HepG2 (cell line): ENCODE data around the gene CD99L2. TPM values are rescaled to one million over a fixed set of nuclear protein-coding genes. Genes with fewer than 3 reads are reported as not detected.
A peak's percentile ranks its signal among the peaks of the same experiment; 100 is the strongest.

Experiments
- ELF1 ChIP-seq: sonication (generic); formaldehyde crosslinking; IDR thresholded peaks from 2 replicates; pipeline ENCODE4 v1.4.0; 2020; ENCODE audit warnings: missing genetic modification reagents
- HMG20A ChIP-seq: IDR thresholded peaks from 2 replicates; pipeline ENCODE4 v1.6.1; 2016; ENCODE audit warnings: borderline replicate concordance
- IKZF4 ChIP-seq: sonication (generic); formaldehyde crosslinking; IDR thresholded peaks from 2 replicates; pipeline ENCODE4 v1.5.1; 2020; ENCODE audit warnings: borderline replicate concordance, mild to moderate bottlenecking, low read depth, missing genetic modification reagents; ENCODE audit errors: not compliant biosample characterization
- ISX ChIP-seq: sonication (generic); formaldehyde crosslinking; conservative IDR thresholded peaks from 2 replicates; pipeline ENCODE4 v1.5.0; 2020; ENCODE audit warnings: missing genetic modification reagents
- KLF13 ChIP-seq: sonication (generic); formaldehyde crosslinking; IDR thresholded peaks from 2 replicates; pipeline ENCODE4 v1.4.0; 2020; ENCODE audit warnings: mild to moderate bottlenecking, missing genetic modification reagents
- MIER2 ChIP-seq: IDR thresholded peaks from 2 replicates; pipeline ENCODE4 v1.6.1; 2016; ENCODE audit warnings: missing biosample characterization, missing genetic modification reagents
- NCOA2 ChIP-seq: sonication (generic); formaldehyde crosslinking; IDR thresholded peaks from 2 replicates; pipeline ENCODE4 v1.8.0; 2022; ENCODE audit warnings: inconsistent platforms
- PAX8 ChIP-seq: sonication (generic); formaldehyde crosslinking; IDR thresholded peaks from 2 replicates; pipeline ENCODE4 v1.8.0; 2022; ENCODE audit warnings: mild to moderate bottlenecking, missing genetic modification reagents, borderline replicate concordance
- PHF20 ChIP-seq: sonication (generic); formaldehyde crosslinking; IDR thresholded peaks from 2 replicates; pipeline ENCODE4 v1.5.0; 2020; ENCODE audit warnings: mild to moderate bottlenecking, missing genetic modification reagents
- RFX1 ChIP-seq: fragments of 450-650 bp; IDR thresholded peaks from 2 replicates; pipeline ENCODE4 v1.6.1; 2017
- THAP11 ChIP-seq: IDR thresholded peaks from 2 replicates; pipeline ENCODE4 v1.6.1; 2016; ENCODE audit warnings: missing biosample characterization, missing genetic modification reagents
- THAP7 ChIP-seq: sonication (generic); formaldehyde crosslinking; IDR thresholded peaks from 2 replicates; pipeline ENCODE4 v1.8.1; 2023; ENCODE audit warnings: mild to moderate bottlenecking, missing genetic modification reagents
- TIGD3 ChIP-seq: sonication (generic); formaldehyde crosslinking; IDR thresholded peaks from 2 replicates; pipeline ENCODE4 v1.5.1; 2020; ENCODE audit warnings: mild to moderate bottlenecking, missing genetic modification reagents, borderline replicate concordance
- ZBTB33 ChIP-seq: sonication (generic); formaldehyde crosslinking; IDR thresholded peaks from 2 replicates; pipeline ENCODE4 v1.4.0; 2020; ENCODE audit warnings: missing genetic modification reagents
- ZKSCAN5 ChIP-seq: sonication (generic); formaldehyde crosslinking; IDR thresholded peaks from 2 replicates; pipeline ENCODE4 v1.5.1; 2020; ENCODE audit warnings: mild to moderate bottlenecking, missing genetic modification reagents
- ZNF564 ChIP-seq: sonication (generic); formaldehyde crosslinking; IDR thresholded peaks from 2 replicates; pipeline ENCODE4 v1.8.1; 2023; ENCODE audit warnings: mild to moderate bottlenecking, missing genetic modification reagents
- ZNF792 ChIP-seq: IDR thresholded peaks from 2 replicates; pipeline ENCODE4 v1.6.1; 2016
- ZNF83 ChIP-seq: sonication (generic); formaldehyde crosslinking; IDR thresholded peaks from 2 replicates; pipeline ENCODE4 v1.4.0; 2020; ENCODE audit warnings: missing genetic modification reagents, mild to moderate bottlenecking, borderline replicate concordance
- ZNF891 ChIP-seq: sonication (generic); formaldehyde crosslinking; IDR thresholded peaks from 2 replicates; pipeline ENCODE4 v1.5.0; 2020; ENCODE audit warnings: mild to moderate bottlenecking, missing genetic modification reagents
- polyA plus RNA-seq, 8 experiments: library from polyadenylated mRNA; depleted of rRNA in 3 of 8; stranded (reverse) in 7 of 8; unstranded in 1 of 8; fragments of >200 nt; fragmentation: Illumina TruSeq in 4 of 8; extraction: Trizol in 4 of 8; gene quantifications; 2 replicates each; pipeline versions ENCODE4 v1.2.1 to v1.2.3, GENCODE V29; 2011 to 2016; ENCODE audit warnings: low read depth in 4 of 8, missing spikeins in 1 of 8, mixed read lengths in 1 of 8; ENCODE audit not compliant: insufficient read depth in 1 of 8
- total RNA-seq, 5 experiments: library from RNA; depleted of rRNA; stranded (reverse); fragments of >200 nt; fragmentation: Illumina TruSeq; extraction: Trizol; gene quantifications; 2 replicates each; pipeline ENCODE4 v1.2.3, GENCODE V29; 2016; ENCODE audit warnings: low read depth in 1 of 5
- TF ChIP-seq, protein P1 (sequence below): sonication (generic); formaldehyde crosslinking; IDR thresholded peaks from 2 replicates; pipeline ENCODE4 v1.4.0; 2020; ENCODE audit warnings: missing genetic modification reagents, borderline replicate concordance

CD99L2 gene
- total and polyA plus RNA-seq, 2 of the 13 experiments (the other 11 are each of a cell fraction or from before 2014, with no cell fraction given) = 6.9 to 7.6 TPM

DNA sequence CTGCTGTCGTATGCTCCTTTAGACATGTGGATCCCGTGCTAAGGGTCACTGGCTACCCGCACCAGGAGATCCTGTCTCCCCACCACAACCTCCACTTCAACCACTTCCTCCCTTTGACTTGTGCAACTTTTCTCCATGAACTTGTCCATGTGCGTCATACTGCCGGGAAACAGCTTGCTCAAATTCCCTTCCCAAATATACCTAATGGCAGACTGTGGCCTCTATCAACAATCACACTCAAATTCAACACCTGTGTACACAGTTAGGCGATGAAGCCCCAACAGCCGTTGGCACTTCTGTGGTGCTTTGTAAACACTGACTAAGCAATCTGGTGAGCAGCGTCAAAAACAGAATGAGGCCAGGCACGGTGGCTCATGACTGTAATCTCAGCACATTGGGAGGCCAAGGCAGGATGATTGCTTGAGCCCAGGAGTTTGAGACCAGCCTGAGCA is 49.5 kb downstream of the CD99L2 start (continued):
- TF ChIP-seq THAP7 (CRISPR knock-in tag) (no peak), ZNF83 (no peak), ZNF792 (CRISPR knock-in tag) (no peak), HMG20A (CRISPR knock-in tag) (peak; percentile 90), ISX (no peak), TIGD3 (CRISPR knock-in tag) (no peak), IKZF4 (CRISPR knock-in tag) (no peak), ZBTB33 (CRISPR knock-in tag) (peak; percentile 32; the same call in 1 of the 2 replicates), ZKSCAN5 (no peak), ZNF564 (CRISPR knock-in tag) (no peak), NCOA2 (CRISPR knock-in tag) (peak; percentile 73), ELF1 (CRISPR knock-in tag) (0 out of 2 replicates have a peak, but pooled peaks have one; percentile 9), ZNF891 (CRISPR knock-in tag) (no peak), KLF13 (CRISPR knock-in tag) (no peak), RFX1 (no peak), MIER2 (CRISPR knock-in tag) (no peak), PAX8 (no peak), THAP11 (0 out of 2 replicates have a peak, but pooled peaks have one; percentile 33), PHF20 (CRISPR knock-in tag) (no peak)
- TF ChIP-seq, protein P1, sequence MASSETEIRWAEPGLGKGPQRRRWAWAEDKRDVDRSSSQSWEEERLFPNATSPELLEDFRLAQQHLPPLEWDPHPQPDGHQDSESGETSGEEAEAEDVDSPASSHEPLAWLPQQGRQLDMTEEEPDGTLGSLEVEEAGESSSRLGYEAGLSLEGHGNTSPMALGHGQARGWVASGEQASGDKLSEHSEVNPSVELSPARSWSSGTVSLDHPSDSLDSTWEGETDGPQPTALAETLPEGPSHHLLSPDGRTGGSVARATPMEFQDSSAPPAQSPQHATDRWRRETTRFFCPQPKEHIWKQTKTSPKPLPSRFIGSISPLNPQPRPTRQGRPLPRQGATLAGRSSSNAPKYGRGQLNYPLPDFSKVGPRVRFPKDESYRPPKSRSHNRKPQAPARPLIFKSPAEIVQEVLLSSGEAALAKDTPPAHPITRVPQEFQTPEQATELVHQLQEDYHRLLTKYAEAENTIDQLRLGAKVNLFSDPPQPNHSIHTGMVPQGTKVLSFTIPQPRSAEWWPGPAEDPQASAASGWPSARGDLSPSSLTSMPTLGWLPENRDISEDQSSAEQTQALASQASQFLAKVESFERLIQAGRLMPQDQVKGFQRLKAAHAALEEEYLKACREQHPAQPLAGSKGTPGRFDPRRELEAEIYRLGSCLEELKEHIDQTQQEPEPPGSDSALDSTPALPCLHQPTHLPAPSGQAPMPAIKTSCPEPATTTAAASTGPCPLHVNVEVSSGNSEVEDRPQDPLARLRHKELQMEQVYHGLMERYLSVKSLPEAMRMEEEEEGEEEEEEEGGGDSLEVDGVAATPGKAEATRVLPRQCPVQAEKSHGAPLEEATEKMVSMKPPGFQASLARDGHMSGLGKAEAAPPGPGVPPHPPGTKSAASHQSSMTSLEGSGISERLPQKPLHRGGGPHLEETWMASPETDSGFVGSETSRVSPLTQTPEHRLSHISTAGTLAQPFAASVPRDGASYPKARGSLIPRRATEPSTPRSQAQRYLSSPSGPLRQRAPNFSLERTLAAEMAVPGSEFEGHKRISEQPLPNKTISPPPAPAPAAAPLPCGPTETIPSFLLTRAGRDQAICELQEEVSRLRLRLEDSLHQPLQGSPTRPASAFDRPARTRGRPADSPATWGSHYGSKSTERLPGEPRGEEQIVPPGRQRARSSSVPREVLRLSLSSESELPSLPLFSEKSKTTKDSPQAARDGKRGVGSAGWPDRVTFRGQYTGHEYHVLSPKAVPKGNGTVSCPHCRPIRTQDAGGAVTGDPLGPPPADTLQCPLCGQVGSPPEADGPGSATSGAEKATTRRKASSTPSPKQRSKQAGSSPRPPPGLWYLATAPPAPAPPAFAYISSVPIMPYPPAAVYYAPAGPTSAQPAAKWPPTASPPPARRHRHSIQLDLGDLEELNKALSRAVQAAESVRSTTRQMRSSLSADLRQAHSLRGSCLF (CRISPR knock-in tag) = no peak
